Astrocyte (in vitro differentiated cells and primary cell): ENCODE data around the gene TFF3. TPM values are rescaled to one million over a fixed set of nuclear protein-coding genes. Genes with fewer than 3 reads are reported as not detected.

Experiments
- DNase-seq: peaks from one replicate; pipeline ENCODE4 v3.0.0-alpha.2; 2010; ENCODE audit warnings: low read depth
- FAIRE-seq: peaks from 2 replicates; lab custom pipeline; 2011; peaks lifted over from hg19 to GRCh38; lab: Jason Lieb, UNC
- H2AFZ ChIP-seq: 2 replicates; pipeline ENCODE4 v1.6.0; 2012; ENCODE audit warnings: low read depth, low read length, inconsistent platforms
- H3K27ac ChIP-seq: 2 replicates; pipeline ENCODE4 v1.5.1; 2011; ENCODE audit warnings: low read depth, low read length, inconsistent platforms
- H3K27me3 ChIP-seq: 2 replicates; pipeline ENCODE4 v1.6.0; 2011; ENCODE audit warnings: low read length, inconsistent platforms; ENCODE audit not compliant: insufficient read depth
- H3K36me3 ChIP-seq: 2 replicates; pipeline ENCODE4 v1.5.1; 2011; ENCODE audit warnings: low read length, inconsistent platforms; ENCODE audit not compliant: insufficient read depth
- H3K4me1 ChIP-seq: 2 replicates; pipeline ENCODE4 v1.5.1; 2011; ENCODE audit warnings: low read length, inconsistent platforms; ENCODE audit not compliant: insufficient read depth
- H3K4me2 ChIP-seq: 2 replicates; pipeline ENCODE4 v1.6.0; 2012; ENCODE audit warnings: low read length, inconsistent platforms
- H3K4me3 ChIP-seq: 2 replicates; pipeline ENCODE4 v1.5.1; 2011; ENCODE audit warnings: low read depth, mild to moderate bottlenecking, low read length, inconsistent platforms; ENCODE audit not compliant: insufficient read depth
- H3K79me2 ChIP-seq: 2 replicates; pipeline ENCODE4 v1.6.0; 2012; ENCODE audit warnings: mild to moderate bottlenecking, low read length, inconsistent platforms; ENCODE audit not compliant: insufficient read depth
- H3K9ac ChIP-seq: 2 replicates; pipeline ENCODE4 v1.6.0; 2012; ENCODE audit warnings: mild to moderate bottlenecking, low read length, inconsistent platforms
- H3K9me3 ChIP-seq: 2 replicates; pipeline ENCODE4 v1.5.1; 2012; ENCODE audit warnings: low read depth, mild to moderate bottlenecking, low read length, inconsistent platforms; ENCODE audit not compliant: insufficient read depth
- H4K20me1 ChIP-seq: 2 replicates; pipeline ENCODE4 v1.6.0; 2012; ENCODE audit warnings: low read length, inconsistent platforms; ENCODE audit not compliant: insufficient read depth
- H3K27ac Mint-ChIP-seq: one replicate; pipeline ENCODE4 v1.8.0; 2021; ENCODE audit warnings: mild to moderate bottlenecking, mixed read lengths; ENCODE audit not compliant: unreplicated experiment
- H3K27me3 Mint-ChIP-seq: one replicate; pipeline ENCODE4 v1.8.0; 2021; ENCODE audit warnings: low read depth, mixed read lengths; ENCODE audit not compliant: unreplicated experiment
- H3K36me3 Mint-ChIP-seq: one replicate; pipeline ENCODE4 v1.8.0; 2021; ENCODE audit warnings: low read depth, mixed read lengths; ENCODE audit not compliant: unreplicated experiment
- H3K4me1 Mint-ChIP-seq: one replicate; pipeline ENCODE4 v1.8.0; 2021; ENCODE audit warnings: low read depth, mixed read lengths; ENCODE audit not compliant: unreplicated experiment
- H3K4me3 Mint-ChIP-seq: one replicate; pipeline ENCODE4 v1.8.0; 2021; ENCODE audit warnings: mild to moderate bottlenecking, moderate library complexity, mixed read lengths; ENCODE audit not compliant: unreplicated experiment
- H3K9me3 Mint-ChIP-seq: one replicate; pipeline ENCODE4 v1.8.0; 2021; ENCODE audit warnings: mild to moderate bottlenecking, mixed read lengths; ENCODE audit not compliant: unreplicated experiment
- EZH2 ChIP-seq: IDR thresholded peaks from 2 replicates; pipeline ENCODE4 v1.6.1; 2012; ENCODE audit warnings: mild to moderate bottlenecking, low read length, inconsistent platforms; ENCODE audit not compliant: insufficient read depth
- total RNA-seq: library from RNA; stranded (reverse); gene quantifications from 2 replicates; pipeline ENCODE4 v1.2.1, GENCODE V29; 2021
- TF ChIP-seq, protein P1 (sequence below): IDR thresholded peaks from 2 replicates; pipeline ENCODE4 v1.5.1; 2011; ENCODE audit warnings: low read depth, mild to moderate bottlenecking, inconsistent platforms, low read length, moderate library complexity; ENCODE audit not compliant: insufficient read depth

Gene TFF3
- total RNA-seq, 1 donor from 2014 or later, result not detected

DNA sequence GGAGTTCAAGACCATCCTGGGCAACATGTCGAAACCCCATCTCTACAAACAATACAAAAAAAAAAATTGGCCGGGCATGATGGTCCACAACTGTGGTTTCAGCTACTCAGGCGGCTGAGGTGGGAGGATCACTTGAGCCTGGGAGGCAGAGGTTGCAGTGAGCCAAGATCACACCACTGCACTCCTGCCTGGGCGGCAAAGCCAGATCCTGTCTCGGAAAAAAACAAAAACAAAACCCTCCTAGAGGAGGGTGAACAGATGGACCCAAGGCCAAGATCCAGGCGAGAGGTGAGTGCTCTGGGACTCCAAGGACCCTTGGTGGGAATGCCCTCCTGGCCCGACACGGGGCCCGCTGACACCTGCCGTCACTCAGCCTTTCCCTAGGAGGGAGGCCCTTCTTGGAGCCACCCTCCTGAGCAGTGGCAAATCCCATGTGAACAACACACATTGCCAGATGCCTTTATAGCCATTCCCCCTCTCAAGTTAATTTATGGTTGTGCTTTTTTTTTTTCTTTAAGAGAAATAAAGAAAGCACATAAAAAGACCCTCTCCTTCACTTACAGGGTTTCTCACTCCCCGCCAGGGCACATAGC lies 35.2 kb upstream of the TFF3 start:
- FAIRE-seq, result no peak
- Histone ChIP-seq H2AFZ (no peak overlapping the region), H4K20me1 (no peaks in the 10 kb centered on the region), H3K27ac (no peak overlapping the region), H3K9me3 (no peaks in the 10 kb centered on the region), H3K27me3 (no peaks in the 10 kb centered on the region), H3K9ac (no peak overlapping the region), H3K36me3 (no peaks in the 10 kb centered on the region), H3K4me1 (no peaks in the 10 kb centered on the region), H3K79me2 (no peaks in the 10 kb centered on the region), H3K4me2 (no peak overlapping the region), H3K4me3 (no peak overlapping the region)
- Mint-ChIP-seq H3K27me3 (peaks cover 39% of the 10 kb centered on the region), H3K36me3 (no peaks in the 10 kb centered on the region), H3K4me1 (no peaks in the 10 kb centered on the region), H3K9me3 (peaks cover 17% of the 10 kb centered on the region), H3K27ac (no peak overlapping the region), H3K4me3 (no peak overlapping the region)
- no peak for DNase-seq
- TF ChIP-seq EZH2, result no peak
- TF ChIP-seq, protein P1, sequence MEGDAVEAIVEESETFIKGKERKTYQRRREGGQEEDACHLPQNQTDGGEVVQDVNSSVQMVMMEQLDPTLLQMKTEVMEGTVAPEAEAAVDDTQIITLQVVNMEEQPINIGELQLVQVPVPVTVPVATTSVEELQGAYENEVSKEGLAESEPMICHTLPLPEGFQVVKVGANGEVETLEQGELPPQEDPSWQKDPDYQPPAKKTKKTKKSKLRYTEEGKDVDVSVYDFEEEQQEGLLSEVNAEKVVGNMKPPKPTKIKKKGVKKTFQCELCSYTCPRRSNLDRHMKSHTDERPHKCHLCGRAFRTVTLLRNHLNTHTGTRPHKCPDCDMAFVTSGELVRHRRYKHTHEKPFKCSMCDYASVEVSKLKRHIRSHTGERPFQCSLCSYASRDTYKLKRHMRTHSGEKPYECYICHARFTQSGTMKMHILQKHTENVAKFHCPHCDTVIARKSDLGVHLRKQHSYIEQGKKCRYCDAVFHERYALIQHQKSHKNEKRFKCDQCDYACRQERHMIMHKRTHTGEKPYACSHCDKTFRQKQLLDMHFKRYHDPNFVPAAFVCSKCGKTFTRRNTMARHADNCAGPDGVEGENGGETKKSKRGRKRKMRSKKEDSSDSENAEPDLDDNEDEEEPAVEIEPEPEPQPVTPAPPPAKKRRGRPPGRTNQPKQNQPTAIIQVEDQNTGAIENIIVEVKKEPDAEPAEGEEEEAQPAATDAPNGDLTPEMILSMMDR, result no peak

DNA sequence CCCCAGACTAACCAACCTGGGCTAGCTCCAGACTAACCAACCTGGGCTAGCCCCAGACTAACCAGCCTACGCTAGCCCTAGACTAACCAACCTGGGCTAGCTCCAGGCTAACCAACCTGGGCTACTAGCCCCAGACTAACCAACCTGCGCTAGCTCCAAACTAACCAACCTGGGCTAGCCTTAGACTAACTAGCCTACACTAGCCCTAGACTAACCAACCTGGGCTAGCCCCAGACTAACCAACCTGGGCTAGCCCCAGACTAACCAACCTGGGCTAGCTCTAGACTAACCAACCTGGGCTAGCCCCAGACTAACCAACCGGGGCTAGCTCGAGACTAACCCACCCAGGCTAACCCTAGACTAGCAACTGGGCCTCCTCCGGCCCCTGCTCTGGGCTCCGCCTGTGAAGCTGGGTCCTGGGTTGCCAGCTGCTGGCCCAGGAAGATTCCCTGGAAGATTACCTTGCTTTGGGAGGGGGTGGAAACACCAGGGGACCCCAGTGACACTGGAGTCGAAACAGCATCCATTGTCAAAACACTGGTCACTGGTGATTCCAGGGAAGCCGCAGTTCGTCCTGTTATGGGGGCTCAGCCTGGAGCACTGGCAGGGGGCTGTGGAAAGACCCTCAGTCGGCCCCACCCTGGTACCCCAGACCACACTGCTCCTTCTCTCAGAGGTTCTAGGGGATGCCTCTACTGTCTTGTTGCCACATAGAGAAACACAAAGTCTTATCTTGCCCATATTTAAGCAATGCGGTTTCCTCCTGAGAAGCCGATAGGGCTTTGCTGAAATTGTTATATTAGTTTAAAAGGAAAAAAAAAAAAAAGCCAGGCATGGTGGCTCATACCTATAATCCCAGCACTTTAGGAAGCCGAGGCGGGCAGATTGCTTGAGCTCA lies 34.5 kb upstream of the TFF3 start:
- Histone ChIP-seq H3K9me3 (no peaks in the 10 kb centered on the region), H3K79me2 (no peaks in the 10 kb centered on the region), H3K4me1 (no peaks in the 10 kb centered on the region), H4K20me1 (no peaks in the 10 kb centered on the region), H3K4me3 (no peak overlapping the region), H2AFZ (no peak overlapping the region), H3K27ac (no peak overlapping the region), H3K9ac (no peak overlapping the region), H3K27me3 (no peaks in the 10 kb centered on the region), H3K36me3 (no peaks in the 10 kb centered on the region), H3K4me2 (no peak overlapping the region)
- Mint-ChIP-seq H3K4me1 (no peaks in the 10 kb centered on the region), H3K9me3 (peaks cover 12% of the 10 kb centered on the region), H3K4me3 (no peak overlapping the region), H3K27ac (no peak overlapping the region), H3K27me3 (peaks cover 39% of the 10 kb centered on the region), H3K36me3 (no peaks in the 10 kb centered on the region)
- no peak for TF ChIP-seq EZH2
- TF ChIP-seq, protein P1, result no peak
- DNase-seq (no peak), FAIRE-seq (no peak)
